Measurements from ENCODE around the gene OLFML2A.

- TF ChIP-seq CTCF (IDR thresholded peaks at IDR 0.05) (no peak), POLR2A (IDR thresholded peaks at IDR 0.05) (no peak)
Measured at GRCh38 chr9:124809741-124810500, 33.0 kb downstream of the OLFML2A start.

All from upper lobe of left lung (tissue), 4 donors.